ENCODE results near the gene DOCK10.

The DOCK10 gene

GRCh38 chr2:225040856-225041206 is 1.4 kb downstream of the DOCK10 start:
- no peak for DNase-seq

GRCh38 chr2:225040142-225040541 is 2.1 kb downstream of the DOCK10 start:
- no peak for DNase-seq

- no peak for DNase-seq
Observed at GRCh38 chr2:225038231-225038523, 4.1 kb downstream of the DOCK10 start.

GRCh38 chr2:225037415-225038230 is 4.6 kb downstream of the DOCK10 start:
- DNase-seq = no peak

GRCh38 chr2:225036431-225036830 is 5.8 kb downstream of the DOCK10 start:
- DNase-seq = no peak

GRCh38 chr2:225033440-225034318 is 8.6 kb downstream of the DOCK10 start:
- DNase-seq = no peak

GRCh38 chr2:225032246-225032645 is 10.0 kb downstream of the DOCK10 start:
- no peak for DNase-seq

GRCh38 chr2:225031599-225031998 is 10.7 kb downstream of the DOCK10 start:
- DNase-seq = no peak

GRCh38 chr2:225030893-225031292 is 11.4 kb downstream of the DOCK10 start:
- DNase-seq = no peak

- no peak for DNase-seq
Observed at GRCh38 chr2:225030203-225030602, 12.1 kb downstream of the DOCK10 start.

GRCh38 chr2:225028572-225028971 is 13.7 kb downstream of the DOCK10 start:
- no peak for DNase-seq

- DNase-seq = no peak
Observed at GRCh38 chr2:225027061-225027762, 15.1 kb downstream of the DOCK10 start.

- DNase-seq = no peak
Observed at GRCh38 chr2:225025917-225026571, 16.2 kb downstream of the DOCK10 start.

- DNase-seq = no peak
Observed at GRCh38 chr2:225022188-225022587, 20.1 kb downstream of the DOCK10 start.

- DNase-seq = no peak
Observed at GRCh38 chr2:225020168-225020849, 22.0 kb downstream of the DOCK10 start.

GRCh38 chr2:225019105-225019504 is 23.2 kb downstream of the DOCK10 start:
- no peak for DNase-seq

GRCh38 chr2:225017713-225018112 is 24.6 kb downstream of the DOCK10 start:
- DNase-seq = no peak

GRCh38 chr2:225017098-225017685 is 25.1 kb downstream of the DOCK10 start:
- no peak for DNase-seq

GRCh38 chr2:225013425-225014365 is 28.6 kb downstream of the DOCK10 start:
- DNase-seq = no peak

GRCh38 chr2:225011585-225011984 is 30.7 kb downstream of the DOCK10 start:
- no peak for DNase-seq

GRCh38 chr2:225010804-225011203 is 31.5 kb downstream of the DOCK10 start:
- DNase-seq = no peak
